HepG2 (cell line): Measurements from ENCODE around the gene NOSIP. TPM values are rescaled to one million over a fixed set of nuclear protein-coding genes. Genes with fewer than 3 reads are reported as not detected.

Experiments used
- ATAC-seq: fragments of 200-7000 bp; cut with Tn5 transposase; 3 replicates; pipeline ENCODE4 v1.9.1; 2020; ENCODE audit warnings: mild to moderate bottlenecking, moderate library complexity
- BruUV-seq: library from RNA; stranded (reverse); fragments of 400-500 nt; replicated peaks from 2 replicates; lab custom pipeline; 2021; lab: Mats Ljungman, UMichigan
- CTCF ChIA-PET: fragments of 300-600 bp; formaldehyde crosslinking; extraction: SDS; loops from one replicate; lab custom pipeline; 2021; ENCODE audit warnings: low total read pairs, inconsistent platforms, low intra/inter-chr PET ratio; lab: Yijun Ruan, JAX
- POLR2A ChIA-PET: fragments of 350-600 bp; sonication (Branson Sonifier 250); formaldehyde crosslinking; loops from one replicate; lab custom pipeline; 2020; ENCODE audit warnings: antibody characterized with exemption, inconsistent platforms; lab: Yijun Ruan, JAX
- DNase-seq: peaks from one replicate; pipeline ENCODE4 v3.0.0-alpha.2; 2015; ENCODE audit warnings: low spot score
- FAIRE-seq: peaks from 3 replicates; lab custom pipeline; 2011; peaks lifted over from hg19 to GRCh38; lab: Jason Lieb, UNC
- H2AFZ ChIP-seq: one replicate; pipeline ENCODE4 v1.6.1; 2011; ENCODE audit warnings: low read length, inconsistent platforms
- H3K27ac ChIP-seq: fragments of 300-600 bp; 3 replicates; pipeline ENCODE4 v1.8.0; 2011; ENCODE audit warnings: mixed run types, mild to moderate bottlenecking, mixed read lengths, low read length, inconsistent platforms; ENCODE audit not compliant: insufficient read depth; ENCODE audit errors: extremely low read length
- H3K27me3 ChIP-seq, 2 experiments: fragments of 200-600 bp in 1 of 2; 2 replicates in 1 of 2; 3 replicates in 1 of 2; pipeline versions ENCODE4 v1.6.0 to v1.8.0; 2011; ENCODE audit warnings: low read length in 2 of 2, mild to moderate bottlenecking in 2 of 2, moderate library complexity in 2 of 2, inconsistent platforms in 1 of 2; ENCODE audit not compliant: insufficient read depth in 2 of 2, control insufficient read depth in 1 of 2
- H3K36me3 ChIP-seq, 2 experiments: fragments of 200-600 bp in 1 of 2; replicated peaks in 1 of 2; 2 replicates in 1 of 2; 3 replicates in 1 of 2; pipeline versions ENCODE4 v1.5.1 to v1.8.0; 2011; ENCODE audit warnings: low read length in 2 of 2, inconsistent platforms in 1 of 2; ENCODE audit not compliant: insufficient read depth in 2 of 2, control insufficient read depth in 1 of 2
- H3K4me1 ChIP-seq: 2 replicates; pipeline ENCODE4 v1.5.1; 2012; ENCODE audit warnings: low read length, inconsistent platforms; ENCODE audit not compliant: insufficient read depth
- H3K4me2 ChIP-seq: 2 replicates; pipeline ENCODE4 v1.6.0; 2011; ENCODE audit warnings: low read depth, low read length, inconsistent platforms
- H3K4me3 ChIP-seq, 3 experiments: fragments of 200-600 bp in 1 of 3; sonication (generic), shearing (Covaris generic) in 1 of 3; replicated peaks in 1 of 3; 2 replicates each; pipeline ENCODE4 v1.5.1; 2011 to 2016; ENCODE audit warnings: low read length in 3 of 3, inconsistent platforms in 2 of 3, low read depth in 2 of 3, mild to moderate bottlenecking in 2 of 3, control low read depth in 1 of 3, mixed read lengths in 1 of 3; ENCODE audit not compliant: insufficient read depth in 1 of 3
- H3K79me2 ChIP-seq: one replicate; pipeline ENCODE4 v1.6.1; 2011; ENCODE audit warnings: low read length, inconsistent platforms; ENCODE audit not compliant: insufficient read depth
- H3K9ac ChIP-seq: 2 replicates; pipeline ENCODE4 v1.6.0; 2011; ENCODE audit warnings: mild to moderate bottlenecking, low read depth, low read length, inconsistent platforms; ENCODE audit not compliant: insufficient read depth
- H3K9me3 ChIP-seq: 2 replicates; pipeline ENCODE4 v1.5.1; 2012; ENCODE audit warnings: mild to moderate bottlenecking, low read length
- H4K20me1 ChIP-seq: 2 replicates; pipeline ENCODE4 v1.6.0; 2011; ENCODE audit warnings: inconsistent platforms, mild to moderate bottlenecking, low read length, moderate library complexity; ENCODE audit not compliant: insufficient read depth
- DBP ChIP-seq: sonication (generic); formaldehyde crosslinking; IDR thresholded peaks from 2 replicates; pipeline ENCODE4 v1.4.0; 2020; ENCODE audit warnings: missing genetic modification reagents; ENCODE audit errors: not compliant biosample characterization
- POGZ ChIP-seq: sonication (generic); formaldehyde crosslinking; IDR thresholded peaks from 2 replicates; pipeline ENCODE4 v1.4.0; 2020; ENCODE audit warnings: mild to moderate bottlenecking, missing genetic modification reagents
- ZNF253 ChIP-seq: sonication (generic); formaldehyde crosslinking; IDR thresholded peaks from 2 replicates; pipeline ENCODE4 v1.8.0; 2022; ENCODE audit warnings: mild to moderate bottlenecking, missing genetic modification reagents, borderline replicate concordance
- ZNF446 ChIP-seq: sonication (generic); formaldehyde crosslinking; IDR thresholded peaks from 2 replicates; pipeline ENCODE4 v1.5.0; 2020; ENCODE audit warnings: mild to moderate bottlenecking, missing genetic modification reagents
- ZNF562 ChIP-seq: sonication (generic); formaldehyde crosslinking; IDR thresholded peaks from 2 replicates; pipeline ENCODE4 v1.8.0; 2022; ENCODE audit warnings: missing genetic modification reagents, borderline replicate concordance
- ZNF629 ChIP-seq: sonication (generic); formaldehyde crosslinking; conservative IDR thresholded peaks from 2 replicates; pipeline ENCODE4 v1.5.0; 2020; ENCODE audit warnings: missing genetic modification reagents
- ZNF691 ChIP-seq: sonication (generic); formaldehyde crosslinking; IDR thresholded peaks from 2 replicates; pipeline ENCODE4 v1.4.0; 2020; ENCODE audit warnings: missing genetic modification reagents, low read depth, mild to moderate bottlenecking, borderline replicate concordance
- WGBS: methylation state at CpG from one replicate; pipeline ENCODE4 v1.1.6; 2017; ENCODE audit warnings: low lambda C conversion rate; 5-methylcytosine and 5-hydroxymethylcytosine counted together
- in situ Hi-C: cut with HindIII; loops from 2 replicates; pipeline ENCODE4 v1.10.0; 2017; ENCODE audit warnings: low pct_unique_long_range_greater_than_20kb; ENCODE audit not compliant: extremely low pct_ligation_motif_present
- intact Hi-C: fragments of 100-400 bp; cut with micrococcal nuclease; formaldehyde crosslinking; loops from one replicate; pipeline ENCODE4 v1.10.0; 2022; ENCODE audit not compliant: unreplicated experiment
- polyA plus RNA-seq, 8 experiments: library from polyadenylated mRNA; depleted of rRNA in 3 of 8; stranded (reverse) in 7 of 8; unstranded in 1 of 8; fragments of >200 nt; fragmentation: Illumina TruSeq in 4 of 8; extraction: Trizol in 4 of 8; gene quantifications; 2 replicates each; pipeline versions ENCODE4 v1.2.1 to v1.2.3, GENCODE V29; 2011 to 2016; ENCODE audit warnings: low read depth in 4 of 8, missing spikeins in 1 of 8, mixed read lengths in 1 of 8; ENCODE audit not compliant: insufficient read depth in 1 of 8
- total RNA-seq, 5 experiments: library from RNA; depleted of rRNA; stranded (reverse); fragments of >200 nt; fragmentation: Illumina TruSeq; extraction: Trizol; gene quantifications; 2 replicates each; pipeline ENCODE4 v1.2.3, GENCODE V29; 2016; ENCODE audit warnings: low read depth in 1 of 5

The NOSIP gene
- total and polyA plus RNA-seq, 2 of the 13 experiments (the other 11 are each of a cell fraction or from before 2014, with no cell fraction given) = 54.3 to 78.0 TPM

- H3K4me2 ChIP-seq = no peak overlapping the region
- peaks cover 3% of the 10 kb centered on the region for H4K20me1 ChIP-seq
- in situ Hi-C loops (no loop called here), intact Hi-C loops (no loop called here)
- FAIRE-seq (no peak), DNase-seq (no peak), ATAC-seq (no peak)
- no TSS peak for BruUV-seq
- H3K79me2 ChIP-seq = peaks cover 4% of the 10 kb centered on the region
- ChIA-PET POLR2A (interaction anchor here (1.0 kb wide), 1 partner anchor 31 kb away, joined by 5 read pairs; no protein-coding TSS in a partner anchor), CTCF (no interaction called here)
- no peaks in the 10 kb centered on the region for H3K27me3 ChIP-seq
- H3K36me3 ChIP-seq = peaks cover 11 to 45% of the 10 kb centered on the region in 2 experiments; a peak in 4 of 5 replicates
- no peaks in the 10 kb centered on the region for H3K9me3 ChIP-seq
- WGBS = 97% methylated on average over 12 of the region's 12 CpGs
- H3K9ac ChIP-seq = no peak overlapping the region
- peaks cover 17% of the 10 kb centered on the region for H3K4me1 ChIP-seq
- no peak overlapping the region for H2AFZ ChIP-seq
- H3K4me3 ChIP-seq = no peak overlapping the region
- no peak overlapping the region for H3K27ac ChIP-seq
- TF ChIP-seq ZNF691 (CRISPR knock-in tag) (no peak), POGZ (CRISPR knock-in tag) (no peak), ZNF562 (CRISPR knock-in tag) (no peak), DBP (no peak), ZNF446 (CRISPR knock-in tag) (no peak)
Observed at GRCh38 chr19:49609499-49610092, 29.2 kb upstream of the NOSIP start.

- ATAC-seq (no peak), FAIRE-seq (no peak), DNase-seq (no peak)
- TF ChIP-seq ZNF629 (CRISPR knock-in tag) (0 out of 2 replicates have a peak, but pooled peaks have one; percentile 42), ZNF253 (CRISPR knock-in tag) (no peak)
- Histone ChIP-seq H3K36me3 (peaks cover 14 to 55% of the 10 kb centered on the region in 2 experiments; a peak in 4 of 5 replicates), H3K4me3 (no peak overlapping the region), H2AFZ (no peak overlapping the region), H3K9me3 (no peaks in the 10 kb centered on the region), H3K79me2 (peaks cover 2% of the 10 kb centered on the region), H3K4me2 (no peak overlapping the region), H3K27me3 (no peaks in the 10 kb centered on the region), H3K9ac (no peak overlapping the region), H4K20me1 (no peaks in the 10 kb centered on the region), H3K4me1 (no peaks in the 10 kb centered on the region), H3K27ac (no peak overlapping the region)
- 100% methylated on average over 4 of the region's 7 CpGs for WGBS
- intact Hi-C loops = no loop called here
- POLR2A ChIA-PET = no interaction called here
- in situ Hi-C loops = no loop called here
- CTCF ChIA-PET = no interaction called here
- no TSS peak for BruUV-seq
Observed at GRCh38 chr19:49605605-49606004, 25.2 kb upstream of the NOSIP start.
